Activated CD8-positive, alpha-beta memory T cell treated with anti-CD3 and anti-CD28 coated beads for 4 hours (primary cell): ENCODE results near the gene POLDIP2.
A peak's percentile ranks its signal among the peaks of the same experiment; 100 is the strongest.

Source experiments
- DNase-seq, 2 donors: peaks; one replicate each; pipeline ENCODE4 v3.0.0-alpha.2; 2020; ENCODE audit warnings: low read depth in 2 of 2

The POLDIP2 gene, protein sequence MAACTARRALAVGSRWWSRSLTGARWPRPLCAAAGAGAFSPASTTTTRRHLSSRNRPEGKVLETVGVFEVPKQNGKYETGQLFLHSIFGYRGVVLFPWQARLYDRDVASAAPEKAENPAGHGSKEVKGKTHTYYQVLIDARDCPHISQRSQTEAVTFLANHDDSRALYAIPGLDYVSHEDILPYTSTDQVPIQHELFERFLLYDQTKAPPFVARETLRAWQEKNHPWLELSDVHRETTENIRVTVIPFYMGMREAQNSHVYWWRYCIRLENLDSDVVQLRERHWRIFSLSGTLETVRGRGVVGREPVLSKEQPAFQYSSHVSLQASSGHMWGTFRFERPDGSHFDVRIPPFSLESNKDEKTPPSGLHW

DNA sequence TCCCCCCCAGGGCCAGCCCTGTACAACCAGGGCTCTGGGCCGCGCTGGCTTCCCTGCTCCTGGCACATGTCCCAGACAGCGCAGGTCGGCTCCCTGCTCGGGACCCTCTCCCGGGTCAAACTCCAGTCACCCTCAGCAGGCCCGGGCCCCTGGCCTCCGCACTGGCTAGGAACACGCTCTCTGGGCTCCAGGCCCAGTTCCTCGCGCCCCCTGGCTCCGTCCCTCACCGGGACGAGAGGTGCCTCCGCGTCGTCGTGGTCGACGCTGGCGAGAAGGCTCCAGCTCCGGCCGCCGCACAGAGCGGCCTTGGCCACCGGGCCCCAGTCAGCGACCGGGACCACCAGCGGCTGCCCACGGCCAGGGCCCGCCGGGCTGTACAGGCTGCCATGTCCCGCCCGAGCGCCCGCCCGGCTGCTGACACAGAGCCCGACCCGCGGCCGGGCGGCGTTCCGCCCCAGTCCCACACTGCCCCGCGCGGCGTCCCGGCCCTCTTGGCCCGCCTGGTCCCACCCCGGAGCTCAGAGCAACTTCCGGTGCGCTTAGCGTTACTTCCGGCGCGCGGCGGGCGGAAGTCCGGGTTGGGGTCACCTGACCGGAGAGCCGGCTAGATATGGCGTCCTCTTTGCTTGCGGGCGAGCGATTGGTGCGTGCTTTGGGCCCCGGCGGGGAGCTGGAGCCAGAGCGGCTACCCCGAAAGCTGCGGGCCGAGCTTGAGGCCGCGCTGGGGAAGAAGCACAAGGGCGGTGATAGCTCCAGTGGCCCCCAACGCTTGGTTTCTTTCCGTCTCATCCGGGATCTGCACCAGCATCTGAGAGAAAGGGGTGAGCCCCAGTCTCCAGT lies at the start of gene POLDIP2:
Gene POLDIP2 (minus strand): TSS at position 467 of the 840 bp plus-strand sequence. CDS start 79 bp downstream, at position 388.
- peak; percentile 91 to 93 for DNase-seq

DNA sequence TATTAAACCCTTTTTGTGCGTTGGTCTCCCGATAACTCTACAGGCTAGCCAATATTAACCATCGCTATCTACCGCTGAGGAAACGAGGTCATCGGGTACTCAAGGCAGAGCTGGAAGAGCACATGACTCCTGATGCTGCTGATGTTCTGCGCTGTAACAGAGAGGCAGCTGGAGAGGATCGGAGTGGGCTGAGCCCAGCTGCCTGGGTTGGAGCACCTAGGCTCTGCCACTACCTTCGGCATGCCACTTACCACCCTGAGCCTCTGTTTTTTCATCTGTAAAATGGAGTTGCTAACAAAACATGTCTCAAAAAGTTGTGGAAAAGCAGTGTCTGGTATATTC lies 49.1 kb upstream of the POLDIP2 start:
- no peak for DNase-seq

DNA sequence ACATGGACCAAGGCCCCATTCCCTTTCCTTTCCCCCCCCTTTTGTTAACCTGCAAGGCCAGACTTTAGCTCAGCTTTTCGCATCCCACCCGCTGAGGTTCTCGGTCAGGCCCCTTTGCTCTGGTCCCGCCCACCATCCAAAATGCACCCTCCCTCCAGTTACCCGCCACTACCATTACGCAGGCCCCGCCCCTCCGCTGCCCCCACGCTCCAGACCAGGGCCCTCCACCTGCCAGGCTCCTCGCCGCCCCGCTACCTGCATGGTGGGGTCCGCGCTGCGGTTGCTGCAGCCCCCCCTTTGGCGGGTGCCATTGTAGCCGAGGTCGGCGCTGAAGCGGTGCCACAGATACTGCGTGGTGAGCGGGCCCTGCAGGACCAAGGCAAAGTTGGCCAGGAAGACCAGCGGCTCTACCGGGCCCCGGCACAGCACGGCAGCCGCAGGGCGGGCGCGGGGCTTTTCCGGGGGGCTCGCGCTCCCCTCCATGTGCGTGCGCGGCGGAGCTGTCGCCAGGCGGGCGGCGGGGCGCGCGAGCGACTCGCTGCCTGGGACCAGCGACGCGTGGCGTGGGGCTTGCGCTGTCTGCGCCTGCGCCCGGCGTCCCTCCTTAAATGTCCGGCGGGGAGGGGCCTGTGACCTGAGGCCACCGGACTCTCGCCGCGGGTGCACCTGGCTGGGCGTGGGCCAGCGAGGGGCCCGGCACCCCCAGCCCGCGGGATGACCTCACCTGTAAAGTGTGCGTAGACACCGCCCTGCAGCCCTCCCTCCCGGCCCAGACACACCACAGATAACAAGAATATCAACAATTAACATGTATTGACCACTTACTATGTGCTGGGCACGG lies 48.5 kb upstream of the POLDIP2 start, which contains the start of gene SLC46A1:
Gene SLC46A1 (minus strand): TSS at position 581 of the 841 bp plus-strand sequence. CDS start 98 bp downstream, at position 483.
- no peak for DNase-seq

DNA sequence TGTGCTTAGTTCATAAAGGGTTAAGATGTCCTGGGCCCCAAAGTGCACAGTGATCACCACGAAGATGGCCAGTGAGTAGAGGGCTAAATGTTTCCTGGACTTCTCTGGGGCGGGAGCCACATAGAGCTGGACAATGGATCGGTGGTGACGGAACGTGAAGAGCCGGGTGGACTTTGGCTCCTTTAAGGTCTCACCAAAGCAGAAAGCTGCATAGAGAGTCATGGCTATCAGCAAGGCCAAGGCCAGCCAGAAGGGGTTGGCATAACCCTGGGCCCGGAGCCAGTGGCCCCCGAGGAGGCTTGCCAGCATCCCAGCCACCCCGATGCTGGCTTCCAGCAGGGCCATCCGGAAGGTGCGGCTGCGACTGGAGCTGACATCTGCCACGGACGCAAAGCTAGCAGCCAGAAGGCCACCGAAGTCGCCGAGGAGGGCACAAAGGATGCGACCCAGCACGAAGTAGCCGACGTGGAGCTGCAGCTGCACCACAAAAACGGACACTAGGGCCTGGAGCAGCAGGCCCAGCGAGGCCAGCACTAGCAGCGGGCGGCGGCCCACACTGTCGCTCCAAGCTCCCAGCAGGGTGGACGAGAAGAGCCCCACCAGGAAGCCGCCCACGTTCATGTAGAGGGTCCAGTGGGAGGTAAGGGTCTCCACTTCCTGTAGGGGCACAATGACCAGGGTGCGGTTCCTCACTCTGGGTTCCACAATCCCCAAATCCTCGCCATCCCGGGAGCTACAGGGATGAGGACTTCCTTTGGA lies 47.7 kb upstream of the POLDIP2 start:
- DNase-seq, result no peak

DNA sequence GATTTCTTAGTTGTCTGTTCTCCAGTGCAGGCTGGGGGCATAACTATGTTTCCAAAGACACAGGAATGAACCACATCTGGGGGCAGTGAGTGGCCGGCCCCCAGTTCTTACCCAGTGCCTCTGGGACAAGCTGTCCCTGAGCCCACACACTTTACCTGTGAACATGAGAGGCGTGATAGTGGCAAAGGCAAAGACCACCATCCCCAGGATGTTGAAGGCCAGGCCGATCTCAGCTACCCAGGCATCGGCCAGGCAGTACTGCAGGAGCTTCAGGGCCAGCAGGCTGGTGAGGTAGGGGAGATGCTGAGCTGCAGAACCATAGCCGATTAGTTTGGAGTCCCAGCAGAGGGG lies 47.1 kb upstream of the POLDIP2 start:
- no peak for DNase-seq

DNA sequence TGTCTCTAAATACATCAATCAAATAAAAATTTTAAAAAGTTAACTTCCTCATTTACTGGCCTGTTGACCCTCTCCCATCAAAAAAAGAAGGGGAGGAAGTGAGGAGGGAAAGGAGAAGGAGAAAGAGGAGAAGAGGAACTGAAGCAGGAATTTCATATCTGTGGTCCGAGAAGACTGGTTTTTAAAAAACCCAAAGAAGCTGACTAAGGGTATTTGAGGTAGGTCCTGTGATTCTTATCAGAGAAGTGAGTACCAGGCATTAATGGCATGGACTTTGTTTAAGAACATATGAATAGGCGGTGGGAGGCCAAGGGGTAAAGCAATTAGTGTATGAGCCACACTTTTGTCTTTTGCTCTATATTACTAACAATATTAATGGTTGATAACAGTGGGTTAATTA lies 46.7 kb upstream of the POLDIP2 start:
- DNase-seq, result no peak

DNA sequence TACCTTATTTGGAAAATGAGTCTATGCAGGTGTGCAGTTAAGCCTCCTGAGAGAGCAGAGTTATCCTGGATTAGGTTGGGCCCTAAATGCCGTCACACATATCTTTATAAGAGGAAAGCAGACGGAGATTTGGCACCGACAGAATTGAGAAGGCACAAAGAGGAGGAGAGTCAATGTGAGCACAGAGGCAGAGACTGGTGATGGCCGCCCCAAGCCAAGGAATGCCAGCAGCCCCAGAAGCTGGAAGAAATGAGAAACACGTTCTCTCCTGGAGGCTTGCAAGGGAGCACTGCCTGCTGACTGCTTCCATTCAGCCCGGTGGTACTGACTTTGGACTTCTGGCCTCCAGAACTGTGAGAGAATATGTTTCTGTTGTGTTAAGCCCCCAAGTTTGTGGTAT lies 45.5 kb upstream of the POLDIP2 start:
- DNase-seq, result no peak

DNA sequence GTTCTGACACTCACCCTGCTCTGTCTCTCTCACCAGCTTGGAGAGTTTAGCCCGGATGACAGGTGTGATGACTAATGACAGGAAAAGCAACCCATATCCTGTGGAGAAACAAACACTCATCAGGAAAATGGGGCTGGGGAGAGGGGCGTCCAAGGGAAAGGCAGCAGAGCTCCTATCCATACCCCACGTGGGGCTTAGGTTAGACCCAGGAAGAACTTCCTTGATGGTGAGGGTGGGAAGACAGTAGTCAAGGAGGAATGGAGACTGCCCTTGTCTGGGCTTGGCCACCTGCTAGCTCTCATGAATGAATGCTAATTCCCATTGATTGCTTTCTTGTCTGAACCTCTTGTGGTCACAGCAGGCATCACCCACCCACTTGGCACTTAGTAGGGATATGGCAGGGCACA lies 44.9 kb upstream of the POLDIP2 start:
- no peak for DNase-seq

DNA sequence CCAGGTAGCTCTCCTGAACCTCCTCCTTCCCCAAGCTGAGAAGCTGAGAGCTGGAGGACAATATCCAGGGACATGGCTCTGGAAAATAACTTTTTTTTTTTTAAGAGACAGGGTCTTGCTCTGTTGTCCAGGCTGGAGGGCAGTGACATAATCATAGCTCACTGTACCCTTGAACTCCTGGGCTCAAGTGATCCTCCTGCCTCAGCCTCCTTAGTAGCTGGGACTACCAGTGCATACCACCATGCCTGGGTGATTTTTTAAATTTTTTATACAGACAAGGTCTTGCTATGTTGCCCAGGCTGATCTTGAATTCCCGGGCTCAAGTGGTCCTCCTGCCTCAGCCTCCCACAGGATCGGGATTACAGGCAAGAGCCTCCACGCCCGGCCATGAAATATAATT lies 42.5 kb upstream of the POLDIP2 start:
- DNase-seq, result no peak

DNA sequence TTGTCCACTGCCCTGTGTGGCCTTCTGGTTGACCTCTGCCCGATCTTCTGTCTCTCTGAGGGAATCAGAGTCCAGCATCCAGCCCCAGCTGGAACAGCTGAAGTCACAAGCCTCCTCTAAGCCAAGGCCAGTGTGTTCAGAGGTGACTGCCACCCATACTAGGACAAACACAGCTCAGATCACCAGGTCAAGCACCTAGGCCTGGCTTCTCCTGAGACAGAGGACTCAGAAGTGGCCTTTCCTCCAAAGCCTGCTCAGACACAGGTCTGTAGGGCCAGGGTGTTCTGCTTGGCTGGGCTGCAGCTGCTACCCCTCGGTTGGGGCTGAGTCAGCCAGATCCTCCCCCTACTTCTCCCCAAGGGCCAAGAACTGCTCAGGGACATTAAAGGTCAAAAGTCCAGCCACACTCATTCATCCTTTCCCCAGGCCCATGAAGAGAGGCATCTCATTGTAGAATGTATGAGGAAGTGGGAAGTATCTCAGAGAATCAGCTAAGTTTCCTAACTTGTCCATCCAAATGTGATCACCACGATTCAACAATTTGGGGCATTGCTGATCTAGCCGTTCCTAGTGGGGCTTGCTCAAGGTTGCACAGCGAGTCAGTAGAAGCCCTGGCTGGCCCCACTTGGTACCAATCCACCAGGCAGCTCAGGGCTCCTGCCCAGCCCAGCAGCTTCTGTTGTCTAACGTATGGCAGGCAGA lies 41.1 kb upstream of the POLDIP2 start:
- no peak for DNase-seq

DNA sequence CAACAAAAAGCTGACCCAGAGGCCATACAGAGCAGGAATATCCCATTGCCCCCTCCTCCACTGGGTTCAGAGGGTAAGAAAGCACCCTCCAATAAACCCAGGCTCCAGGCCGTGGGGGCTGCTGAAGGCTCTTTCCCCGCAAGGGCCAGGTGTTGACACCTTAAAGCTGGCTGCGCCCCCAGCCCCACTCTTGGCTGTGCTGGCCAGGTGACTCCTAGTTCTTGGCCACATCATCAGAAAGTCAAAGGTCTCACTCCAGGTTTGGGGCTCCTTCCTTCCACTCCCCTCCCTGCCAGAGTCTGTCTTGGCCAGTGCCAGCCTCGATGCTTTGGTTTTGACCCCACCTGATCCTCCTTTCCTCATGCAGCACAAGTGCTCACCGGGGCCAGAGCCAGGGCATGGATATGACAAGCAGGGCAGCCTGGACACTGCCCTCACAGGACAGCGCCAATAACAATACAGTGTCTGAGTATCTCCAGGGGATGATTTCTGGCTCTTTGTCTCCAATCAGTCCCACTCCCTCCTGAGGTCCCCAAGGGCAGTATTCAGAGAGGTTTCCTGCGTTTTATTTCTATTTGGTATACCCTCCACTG lies 40.5 kb upstream of the POLDIP2 start:
- DNase-seq, result no peak

DNA sequence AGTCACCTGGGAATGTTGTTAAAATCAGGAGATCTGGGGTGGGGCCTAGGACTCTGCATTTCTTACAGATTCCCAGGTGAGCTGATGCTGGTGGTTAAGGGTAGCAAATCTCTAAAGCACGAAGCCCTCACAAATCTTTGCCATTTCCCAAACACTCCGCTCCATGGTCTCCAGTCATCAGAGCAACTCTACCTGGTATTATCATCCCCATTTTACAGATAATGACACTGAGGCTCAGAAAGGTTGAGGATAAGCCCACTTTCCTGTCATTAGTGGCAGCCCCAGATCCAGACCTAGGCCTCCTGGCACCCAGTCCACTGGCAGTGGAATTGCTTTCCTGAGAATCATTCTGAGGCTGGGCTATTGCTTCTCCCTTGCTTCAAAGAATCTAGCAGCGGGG lies 39.9 kb upstream of the POLDIP2 start:
- no peak for DNase-seq

DNA sequence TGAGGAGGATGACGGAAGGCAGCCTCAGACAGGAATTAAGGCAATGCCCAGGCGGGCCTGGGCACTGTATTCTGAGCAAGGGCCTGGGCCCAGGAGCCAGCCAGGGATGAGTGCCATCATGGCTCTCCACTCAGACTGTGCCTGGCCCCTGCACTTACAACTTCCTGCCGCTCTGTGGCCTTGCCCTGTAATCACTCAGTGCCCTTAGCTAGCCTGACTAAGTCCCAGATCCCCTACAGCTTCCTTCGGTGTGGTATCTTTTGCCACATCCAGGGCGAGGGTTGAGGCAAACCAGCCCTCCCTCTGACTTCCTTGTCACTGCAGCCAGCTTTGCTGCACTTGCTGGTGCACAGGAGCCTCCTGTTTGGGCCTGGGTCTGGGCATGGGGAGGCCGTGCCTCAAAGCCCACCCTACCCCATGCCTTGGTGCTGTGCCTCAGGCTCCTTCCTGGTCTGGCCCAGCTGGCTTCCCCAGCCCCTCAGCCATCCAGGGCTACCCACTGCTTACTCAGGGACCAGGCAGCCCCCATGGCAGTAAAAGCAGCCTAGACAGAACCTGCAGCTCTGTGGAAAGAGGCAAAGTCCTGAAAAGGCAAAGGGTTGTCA lies 39.4 kb upstream of the POLDIP2 start:
- DNase-seq, result no peak

DNA sequence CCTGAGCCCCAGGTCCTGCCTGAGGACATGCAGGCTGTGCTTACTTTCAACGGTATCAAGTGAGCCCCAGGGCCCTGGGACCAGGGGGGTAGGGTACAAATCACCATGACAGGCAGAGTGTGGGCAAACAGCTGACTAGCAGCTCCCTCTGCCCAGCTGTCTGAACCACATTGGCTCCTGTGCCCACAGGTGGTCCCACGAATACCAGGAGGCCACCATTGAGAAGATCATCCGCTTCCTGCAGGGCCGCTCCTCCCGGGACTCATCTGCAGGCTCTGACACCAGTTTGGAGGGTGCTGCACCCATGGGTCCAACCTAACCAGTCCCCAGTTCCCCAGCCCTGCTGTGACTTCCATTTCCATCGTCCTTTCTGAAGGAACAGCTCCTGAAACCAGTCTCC lies 38.6 kb upstream of the POLDIP2 start:
- no peak for DNase-seq

DNA sequence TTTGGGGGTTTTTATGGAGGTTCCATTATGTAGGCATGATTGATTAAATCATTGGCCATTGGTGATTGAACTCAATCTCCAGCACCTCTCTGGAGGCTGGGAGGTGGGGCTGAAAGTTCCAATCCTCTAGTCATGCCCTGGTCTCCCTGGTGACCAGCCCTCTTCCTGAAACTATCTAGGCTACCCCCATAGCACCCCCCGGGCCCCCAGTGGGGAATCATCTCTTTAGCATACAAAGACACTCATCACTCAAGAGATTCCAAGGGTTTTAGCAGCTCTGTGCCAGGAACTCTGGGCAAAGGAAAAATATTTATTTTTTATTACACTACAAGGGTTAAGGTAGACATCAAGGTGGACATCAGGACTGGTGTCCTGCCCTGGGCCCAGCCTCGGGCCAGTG lies 38.1 kb upstream of the POLDIP2 start:
- DNase-seq, result no peak

DNA sequence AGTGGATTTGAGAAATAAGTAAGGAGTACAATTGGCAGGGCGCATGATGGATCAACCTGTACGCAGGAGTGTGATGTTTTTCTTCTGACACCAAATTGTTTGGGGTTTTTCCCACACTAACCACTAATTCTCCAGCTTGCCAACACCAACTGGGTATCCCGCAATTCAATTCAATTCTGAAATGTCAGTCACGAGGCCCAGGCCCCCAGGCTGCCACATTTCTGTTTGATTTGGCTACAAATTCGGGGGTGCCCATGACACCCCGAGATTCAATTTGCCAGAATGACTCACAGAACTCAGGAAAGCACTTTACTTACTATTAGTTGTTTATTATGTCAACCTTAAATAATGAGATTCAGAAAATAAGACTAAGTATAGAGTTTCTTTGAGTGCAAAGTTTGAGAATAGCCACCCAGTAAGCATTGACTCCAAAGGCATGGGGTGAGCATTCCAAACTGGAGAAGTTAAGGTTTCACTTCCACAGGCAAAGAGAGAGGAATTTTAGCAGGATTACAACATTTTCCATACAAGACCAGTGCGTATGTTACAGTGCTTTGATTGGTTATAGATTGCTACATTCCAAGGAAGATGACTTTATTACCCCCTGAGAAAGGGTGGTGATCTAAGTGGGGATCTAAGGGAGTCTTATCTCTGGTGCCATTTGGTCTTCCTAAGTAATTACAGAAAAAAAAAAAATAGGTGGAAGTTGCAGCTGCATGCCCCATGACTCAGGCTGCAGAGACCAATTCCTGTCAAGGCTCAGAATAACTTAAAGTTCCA lies 37.2 kb upstream of the POLDIP2 start:
- DNase-seq, result no peak

DNA sequence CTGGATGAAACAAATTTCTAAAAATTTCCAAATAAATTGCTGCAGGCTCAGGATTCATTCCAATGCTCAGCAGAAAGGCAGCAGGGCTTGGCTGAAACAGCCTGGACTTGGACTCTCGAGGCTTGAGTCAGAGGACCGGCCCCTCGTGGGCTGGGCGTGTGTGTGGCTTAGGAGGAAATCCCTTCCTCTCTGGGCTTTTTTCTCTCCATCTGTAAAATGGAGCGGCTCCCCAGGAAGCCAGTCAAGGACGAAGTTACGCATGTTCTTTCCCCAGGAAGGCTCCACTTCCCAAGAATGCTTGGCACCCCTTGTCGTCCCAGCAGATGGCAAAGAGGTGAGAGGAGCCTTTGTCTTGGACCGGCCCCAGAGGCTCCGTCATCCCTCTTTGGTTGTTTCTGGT lies 35.2 kb upstream of the POLDIP2 start:
- DNase-seq, result no peak

DNA sequence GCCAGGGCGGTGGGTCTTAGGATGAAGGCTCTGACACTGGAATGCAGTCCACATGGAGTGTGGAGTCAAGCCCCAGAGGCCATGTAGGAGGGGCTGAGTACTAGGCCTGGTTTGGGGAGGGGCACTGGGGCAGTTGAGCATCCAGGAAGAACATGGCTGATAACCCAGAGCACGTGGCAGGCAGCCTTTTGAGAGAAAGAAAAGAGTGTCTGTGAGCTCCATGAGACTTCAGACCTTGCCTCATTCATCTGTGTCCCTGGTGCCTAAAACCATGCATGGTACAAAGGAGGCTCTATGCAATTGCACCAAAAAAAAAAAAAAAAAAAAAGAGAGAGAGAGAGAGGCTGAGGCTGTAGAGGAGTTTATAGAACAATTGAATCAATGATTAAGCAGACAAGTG lies 34.1 kb upstream of the POLDIP2 start:
- no peak for DNase-seq

DNA sequence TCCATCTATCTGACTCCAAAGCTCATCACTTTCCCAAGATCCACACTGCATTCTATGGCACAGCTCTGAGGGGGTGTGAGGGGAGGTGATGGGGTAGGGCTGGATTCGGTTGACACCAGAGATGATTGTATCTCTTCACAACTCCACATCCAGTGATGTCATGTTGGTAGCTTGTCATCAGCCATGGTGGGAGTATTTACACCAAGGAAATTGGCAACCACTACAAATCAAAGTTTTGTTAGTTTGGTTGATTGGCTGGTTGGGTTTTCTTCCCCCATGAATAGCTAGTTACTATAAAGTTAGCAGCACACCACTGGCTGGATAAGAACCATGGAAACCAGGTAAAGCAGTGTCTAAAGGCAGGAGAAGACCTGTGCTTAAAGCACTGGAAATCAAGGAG lies 33.7 kb upstream of the POLDIP2 start:
- DNase-seq, result no peak
